ENCODE results near the gene TAF4. TPM values are rescaled to one million over a fixed set of nuclear protein-coding genes. Genes with fewer than 3 reads are reported as not detected.

The TAF4 gene
- polyA plus RNA-seq, 1 donor from 2014 or later: 10.2 TPM

DNA sequence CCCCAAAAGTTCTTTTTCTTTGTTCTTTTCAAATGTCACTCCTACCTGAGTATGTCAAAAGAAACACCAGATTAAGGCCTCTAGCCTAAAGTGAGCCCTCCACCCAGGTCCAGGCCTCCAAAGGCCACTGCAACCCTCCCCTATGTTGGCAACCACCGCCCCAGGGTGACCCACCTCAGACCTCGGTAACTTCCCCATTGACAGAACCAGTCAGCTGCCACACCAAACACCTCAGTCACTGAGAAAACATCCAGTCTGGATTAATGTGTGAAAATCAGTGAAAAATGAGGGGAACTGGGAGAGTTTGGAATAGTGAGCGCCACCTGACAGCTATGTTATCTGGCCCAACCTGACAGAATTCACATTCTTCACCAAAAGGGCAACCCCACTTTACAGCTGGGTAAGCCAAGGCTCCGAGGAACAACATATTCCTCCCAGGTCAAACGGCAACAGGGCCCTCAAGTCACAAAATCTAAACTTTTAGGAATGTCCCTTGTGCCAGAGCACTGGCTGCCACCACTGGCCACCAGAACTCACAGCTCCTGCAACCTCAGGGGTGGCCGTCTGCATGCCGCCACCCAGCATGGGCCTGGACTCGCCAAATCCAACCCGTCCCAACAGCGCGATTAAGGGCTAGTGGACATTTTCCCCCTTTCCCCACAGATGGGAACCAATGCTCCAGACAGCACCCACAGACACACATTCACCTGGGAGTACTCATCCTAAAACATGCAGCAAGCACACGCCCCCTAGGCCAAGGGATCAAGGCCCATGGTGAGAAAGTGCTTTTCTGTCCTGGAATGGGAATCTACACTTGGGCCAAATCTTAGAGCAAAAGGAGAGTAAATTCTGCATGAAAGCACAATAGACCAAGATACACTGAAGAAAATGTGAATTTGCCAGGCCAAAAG is 4.8 kb downstream of the TAF4 start (continued):
- no peak for TF ChIP-seq RAD21 (conservative IDR thresholded peaks at IDR 0.05)
- TF ChIP-seq MXI1 (conservative IDR thresholded peaks at IDR 0.05; ENCODE audit: poor library complexity, severe bottlenecking): no peak

DNA sequence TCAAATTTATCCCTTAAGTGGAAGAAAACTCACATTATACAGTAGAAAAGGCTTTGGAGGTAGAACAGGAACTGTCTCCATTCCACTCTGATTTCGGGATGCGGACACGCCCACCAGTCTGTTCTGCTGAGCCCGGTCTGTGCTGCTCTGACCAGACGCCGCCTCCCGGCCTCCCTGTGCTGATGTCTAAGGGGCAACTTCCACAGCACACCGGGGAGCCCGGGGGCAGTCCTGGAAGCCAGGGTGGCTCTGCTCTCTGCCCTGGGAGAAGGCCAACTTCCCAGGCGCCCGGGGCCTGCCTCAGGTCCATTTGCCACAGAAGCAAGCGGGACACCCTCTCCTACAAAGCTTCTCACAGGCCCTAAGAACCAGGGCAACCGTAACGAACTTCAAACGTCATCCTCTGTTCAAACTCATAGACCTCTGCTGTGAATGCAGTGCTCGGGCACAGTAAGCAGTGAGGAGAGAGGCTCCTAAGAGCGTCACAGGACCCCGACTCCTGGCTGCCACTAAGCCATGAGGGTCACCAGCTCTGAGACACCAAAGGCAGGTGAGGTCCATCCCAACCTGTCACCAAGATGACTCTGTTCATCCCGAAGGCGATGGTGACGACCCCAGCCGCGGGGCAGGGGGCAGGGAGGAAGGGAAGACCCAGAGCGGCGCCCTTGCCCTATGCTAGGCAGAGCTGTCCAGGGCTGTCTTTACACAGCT is 5.6 kb downstream of the TAF4 start:
- Histone ChIP-seq H3K9ac (ENCODE audit: low read length) (no peak overlapping the region), H4K20me1 (ENCODE audit: insufficient read depth) (peaks cover 22% of the 10 kb centered on the region)
- TF ChIP-seq TAF1 (IDR thresholded peaks at IDR 0.05; ENCODE audit: low read depth): no peak
- TF ChIP-seq MXI1 (conservative IDR thresholded peaks at IDR 0.05; ENCODE audit: poor library complexity, severe bottlenecking): no peak
- TF ChIP-seq, protein P1, sequence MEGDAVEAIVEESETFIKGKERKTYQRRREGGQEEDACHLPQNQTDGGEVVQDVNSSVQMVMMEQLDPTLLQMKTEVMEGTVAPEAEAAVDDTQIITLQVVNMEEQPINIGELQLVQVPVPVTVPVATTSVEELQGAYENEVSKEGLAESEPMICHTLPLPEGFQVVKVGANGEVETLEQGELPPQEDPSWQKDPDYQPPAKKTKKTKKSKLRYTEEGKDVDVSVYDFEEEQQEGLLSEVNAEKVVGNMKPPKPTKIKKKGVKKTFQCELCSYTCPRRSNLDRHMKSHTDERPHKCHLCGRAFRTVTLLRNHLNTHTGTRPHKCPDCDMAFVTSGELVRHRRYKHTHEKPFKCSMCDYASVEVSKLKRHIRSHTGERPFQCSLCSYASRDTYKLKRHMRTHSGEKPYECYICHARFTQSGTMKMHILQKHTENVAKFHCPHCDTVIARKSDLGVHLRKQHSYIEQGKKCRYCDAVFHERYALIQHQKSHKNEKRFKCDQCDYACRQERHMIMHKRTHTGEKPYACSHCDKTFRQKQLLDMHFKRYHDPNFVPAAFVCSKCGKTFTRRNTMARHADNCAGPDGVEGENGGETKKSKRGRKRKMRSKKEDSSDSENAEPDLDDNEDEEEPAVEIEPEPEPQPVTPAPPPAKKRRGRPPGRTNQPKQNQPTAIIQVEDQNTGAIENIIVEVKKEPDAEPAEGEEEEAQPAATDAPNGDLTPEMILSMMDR (IDR thresholded peaks at IDR 0.05; ENCODE audit: poor library complexity, severe bottlenecking): no peak
- TF ChIP-seq SMC3 (conservative IDR thresholded peaks at IDR 0.05; ENCODE audit: poor library complexity): no peak
- no peak for TF ChIP-seq EZH2 (IDR thresholded peaks at IDR 0.05; ENCODE audit: borderline replicate concordance, insufficient read depth, low read length, poor library complexity, severe bottlenecking)
- TF ChIP-seq EP300 (conservative IDR thresholded peaks at IDR 0.05; ENCODE audit: poor library complexity, severe bottlenecking): no peak
- no peak for TF ChIP-seq POLR2AphosphoS5 (IDR thresholded peaks at IDR 0.05)
- TF ChIP-seq RAD21 (conservative IDR thresholded peaks at IDR 0.05): no peak
- TF ChIP-seq, protein P2, sequence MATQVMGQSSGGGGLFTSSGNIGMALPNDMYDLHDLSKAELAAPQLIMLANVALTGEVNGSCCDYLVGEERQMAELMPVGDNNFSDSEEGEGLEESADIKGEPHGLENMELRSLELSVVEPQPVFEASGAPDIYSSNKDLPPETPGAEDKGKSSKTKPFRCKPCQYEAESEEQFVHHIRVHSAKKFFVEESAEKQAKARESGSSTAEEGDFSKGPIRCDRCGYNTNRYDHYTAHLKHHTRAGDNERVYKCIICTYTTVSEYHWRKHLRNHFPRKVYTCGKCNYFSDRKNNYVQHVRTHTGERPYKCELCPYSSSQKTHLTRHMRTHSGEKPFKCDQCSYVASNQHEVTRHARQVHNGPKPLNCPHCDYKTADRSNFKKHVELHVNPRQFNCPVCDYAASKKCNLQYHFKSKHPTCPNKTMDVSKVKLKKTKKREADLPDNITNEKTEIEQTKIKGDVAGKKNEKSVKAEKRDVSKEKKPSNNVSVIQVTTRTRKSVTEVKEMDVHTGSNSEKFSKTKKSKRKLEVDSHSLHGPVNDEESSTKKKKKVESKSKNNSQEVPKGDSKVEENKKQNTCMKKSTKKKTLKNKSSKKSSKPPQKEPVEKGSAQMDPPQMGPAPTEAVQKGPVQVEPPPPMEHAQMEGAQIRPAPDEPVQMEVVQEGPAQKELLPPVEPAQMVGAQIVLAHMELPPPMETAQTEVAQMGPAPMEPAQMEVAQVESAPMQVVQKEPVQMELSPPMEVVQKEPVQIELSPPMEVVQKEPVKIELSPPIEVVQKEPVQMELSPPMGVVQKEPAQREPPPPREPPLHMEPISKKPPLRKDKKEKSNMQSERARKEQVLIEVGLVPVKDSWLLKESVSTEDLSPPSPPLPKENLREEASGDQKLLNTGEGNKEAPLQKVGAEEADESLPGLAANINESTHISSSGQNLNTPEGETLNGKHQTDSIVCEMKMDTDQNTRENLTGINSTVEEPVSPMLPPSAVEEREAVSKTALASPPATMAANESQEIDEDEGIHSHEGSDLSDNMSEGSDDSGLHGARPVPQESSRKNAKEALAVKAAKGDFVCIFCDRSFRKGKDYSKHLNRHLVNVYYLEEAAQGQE (IDR thresholded peaks at IDR 0.05; ENCODE audit: borderline replicate concordance): no peak

More for the DNA sequence above, 5.6 kb downstream of the TAF4 start:
- Histone ChIP-seq H3K4me2 (ENCODE audit: low read length) (no peak overlapping the region), H3K4me3 (ENCODE audit: low read length) (no peak overlapping the region), H3F3A (ENCODE audit: insufficient read depth, low read length, poor library complexity, severe bottlenecking) (no peaks in the 10 kb centered on the region), H2AFZ (ENCODE audit: low read depth, low read length) (no peak overlapping the region), H3K9me3 (ENCODE audit: low read length) (no peaks in the 10 kb centered on the region), H3K27ac (ENCODE audit: low read length) (no peak overlapping the region), H3K27me3 (ENCODE audit: insufficient read depth, low read depth, low read length) (no peaks in the 10 kb centered on the region), H3K9me2 (ENCODE audit: insufficient read depth, low read length) (no peaks in the 10 kb centered on the region), H3K79me2 (replicated peaks; ENCODE audit: insufficient read depth, low read length) (peaks cover 80% of the 10 kb centered on the region), H3K36me3 (ENCODE audit: insufficient read depth, low read length) (peaks cover 6% of the 10 kb centered on the region)
